ENCODE results near the gene CRYGC.
"Not testable (repeated sequence)": the region's sequence is repeated elsewhere in the genome, so short reads cannot be mapped to it uniquely, and the experiment has no call there.

Gene CRYGC

GRCh38 chr2:208136716-208137094, 7.1 kb upstream of the CRYGC start:
- no peak for DNase-seq

GRCh38 chr2:208135794-208136715, 6.4 kb upstream of the CRYGC start:
- no peak for DNase-seq

GRCh38 chr2:208134928-208135586, 5.4 kb upstream of the CRYGC start:
- DNase-seq, result no peak

DNA sequence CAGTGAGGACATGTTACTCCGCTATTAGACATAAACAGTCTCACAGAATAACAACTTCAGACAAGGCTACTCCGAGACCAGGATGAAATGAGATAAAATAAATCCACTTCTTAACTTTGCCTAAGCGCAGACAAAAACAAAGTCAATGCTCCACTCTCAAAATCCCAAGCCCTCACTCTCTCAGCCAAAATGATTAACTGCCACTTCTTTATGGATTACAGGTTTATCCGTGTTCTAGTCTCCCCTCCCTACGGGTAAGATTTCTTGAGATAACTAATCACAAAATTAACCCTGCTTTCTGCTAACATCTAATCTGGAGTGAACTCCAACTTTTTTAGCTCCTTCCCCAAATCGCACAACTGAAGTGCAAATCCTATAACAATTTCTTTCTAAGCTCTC, 1.1 kb upstream of the CRYGC start:
- DNase-seq, result no peak

- DNase-seq, result no peak
Measured at GRCh38 chr2:208128136-208128535, 1.5 kb downstream of the CRYGC start.

GRCh38 chr2:208127090-208127489, 2.5 kb downstream of the CRYGC start:
- no peak for DNase-seq

DNA sequence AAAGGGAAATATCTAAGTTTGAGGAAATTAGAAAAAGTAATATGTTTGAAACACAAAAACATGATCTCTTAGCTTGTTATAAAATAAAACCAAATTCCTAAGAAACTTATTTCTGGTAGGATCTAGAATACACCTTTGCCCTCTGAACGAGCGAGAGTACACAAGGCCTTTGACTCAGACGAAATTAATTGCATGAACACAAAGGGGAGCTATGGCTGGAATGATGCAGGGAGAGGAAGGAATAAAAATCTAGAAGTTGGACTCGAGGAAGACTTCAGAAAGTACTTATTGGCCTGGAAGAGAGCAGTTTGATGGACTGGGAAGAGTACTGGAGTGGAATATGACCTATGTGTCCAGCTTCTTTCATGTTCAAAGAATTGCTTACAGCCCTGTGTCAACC, 4.4 kb downstream of the CRYGC start:
- DNase-seq, result no peak

DNA sequence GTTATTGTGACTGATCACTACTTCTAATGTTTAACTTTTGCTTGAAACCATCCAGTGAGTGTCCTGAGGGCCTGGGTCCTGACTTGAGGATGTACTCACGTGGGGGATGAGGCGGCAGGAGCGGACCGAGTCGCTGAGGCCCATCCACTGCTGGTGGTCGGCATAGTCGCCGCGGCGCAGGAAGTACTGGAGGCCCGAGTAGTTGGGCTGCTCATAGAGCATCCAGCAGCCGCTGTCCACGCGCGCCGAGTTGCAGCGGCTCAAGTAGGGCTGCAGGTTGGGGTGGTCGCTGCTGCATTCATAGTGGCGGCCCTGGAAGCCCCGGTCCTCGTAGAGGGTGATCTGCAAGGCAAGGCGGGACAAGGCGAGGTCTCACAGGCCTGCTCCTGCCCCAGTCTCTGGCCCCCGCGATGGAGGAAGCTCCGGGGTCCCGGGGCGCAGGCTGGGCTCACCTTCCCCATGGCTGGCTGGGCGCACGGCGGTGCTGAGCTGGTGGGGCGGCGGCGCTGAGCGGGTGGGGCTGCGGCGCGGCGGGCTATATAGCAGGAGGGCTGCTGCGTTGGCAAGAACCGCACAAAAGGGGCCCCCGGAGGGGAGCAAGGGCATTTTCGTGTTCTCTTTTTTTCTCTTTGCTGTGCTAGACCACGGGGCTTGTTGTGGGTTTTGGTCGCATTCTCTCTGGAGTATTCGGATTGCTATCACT, 5.5 kb downstream of the CRYGC start, which contains the start of gene CRYGD:
CRYGD (minus strand) TSS at position 512 of the 703 bp plus-strand sequence; CDS start at position 461, 51 bp downstream.
- not testable (repeated sequence) for DNase-seq

DNA sequence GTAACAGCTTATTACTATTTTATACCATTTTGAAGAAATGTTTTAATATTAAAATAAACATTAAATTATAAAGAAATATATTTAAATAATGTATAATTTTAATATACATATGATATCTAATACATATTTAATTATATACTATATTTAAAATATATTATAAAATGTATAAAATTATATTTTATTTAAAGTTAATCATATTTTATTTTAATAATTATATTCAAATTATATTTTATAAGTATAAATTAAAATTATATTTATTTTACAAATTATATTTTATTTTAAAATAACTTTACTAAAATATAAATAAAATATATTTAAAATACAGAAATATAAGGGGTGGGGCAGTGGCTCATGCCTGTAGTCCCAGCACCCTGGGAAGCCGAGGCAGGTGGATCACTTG, 7.4 kb downstream of the CRYGC start:
- no peak for DNase-seq

DNA sequence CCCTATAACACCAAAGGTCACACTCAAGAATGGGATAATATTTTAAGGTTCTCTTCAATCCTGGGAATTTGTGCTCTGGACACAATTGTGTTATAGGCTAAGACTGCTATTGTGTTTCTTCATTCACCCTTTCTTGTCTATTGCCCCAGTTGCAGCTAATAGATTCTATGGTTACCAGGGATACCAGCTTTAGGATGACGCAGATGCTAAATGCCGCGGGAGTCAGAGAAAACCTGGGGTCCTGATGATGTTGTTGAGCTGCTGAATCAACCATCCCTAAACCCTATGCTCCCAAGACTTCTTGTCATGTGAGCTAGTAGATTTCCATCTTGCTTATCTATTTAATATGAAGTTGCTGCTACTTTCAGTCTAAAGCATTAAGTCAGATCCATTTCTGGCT, 10.7 kb downstream of the CRYGC start:
- no peak for DNase-seq

GRCh38 chr2:208117390-208117789, 12.2 kb downstream of the CRYGC start:
- not testable (repeated sequence) for DNase-seq

- DNase-seq, result no peak
Measured at GRCh38 chr2:208112969-208113368, 16.7 kb downstream of the CRYGC start.

- DNase-seq, result not testable (repeated sequence)
Measured at GRCh38 chr2:208112273-208112745, 17.3 kb downstream of the CRYGC start.

DNA sequence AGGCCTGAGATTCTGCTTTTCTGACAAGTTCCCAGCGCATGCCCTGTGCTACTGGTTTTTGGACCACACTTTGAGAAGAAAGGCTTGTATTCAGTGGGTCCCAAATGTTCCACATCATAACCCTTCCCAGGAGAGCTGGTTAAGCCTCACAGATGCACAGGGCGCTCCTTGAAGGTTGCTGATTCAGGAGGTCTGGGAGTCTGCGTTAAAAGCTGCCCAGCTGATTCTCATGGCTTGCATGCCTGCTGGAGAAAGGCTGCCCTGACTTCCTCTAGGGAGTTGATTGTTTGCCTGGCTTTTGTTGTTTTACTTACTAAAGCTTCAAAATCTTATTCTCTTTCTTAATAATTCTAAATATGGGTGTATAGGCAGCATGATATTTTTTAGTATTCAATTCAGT, 26.0 kb downstream of the CRYGC start:
- DNase-seq, result no peak

- DNase-seq, result peak; percentile 7
Measured at GRCh38 chr2:208101716-208102631, 27.7 kb downstream of the CRYGC start.

DNA sequence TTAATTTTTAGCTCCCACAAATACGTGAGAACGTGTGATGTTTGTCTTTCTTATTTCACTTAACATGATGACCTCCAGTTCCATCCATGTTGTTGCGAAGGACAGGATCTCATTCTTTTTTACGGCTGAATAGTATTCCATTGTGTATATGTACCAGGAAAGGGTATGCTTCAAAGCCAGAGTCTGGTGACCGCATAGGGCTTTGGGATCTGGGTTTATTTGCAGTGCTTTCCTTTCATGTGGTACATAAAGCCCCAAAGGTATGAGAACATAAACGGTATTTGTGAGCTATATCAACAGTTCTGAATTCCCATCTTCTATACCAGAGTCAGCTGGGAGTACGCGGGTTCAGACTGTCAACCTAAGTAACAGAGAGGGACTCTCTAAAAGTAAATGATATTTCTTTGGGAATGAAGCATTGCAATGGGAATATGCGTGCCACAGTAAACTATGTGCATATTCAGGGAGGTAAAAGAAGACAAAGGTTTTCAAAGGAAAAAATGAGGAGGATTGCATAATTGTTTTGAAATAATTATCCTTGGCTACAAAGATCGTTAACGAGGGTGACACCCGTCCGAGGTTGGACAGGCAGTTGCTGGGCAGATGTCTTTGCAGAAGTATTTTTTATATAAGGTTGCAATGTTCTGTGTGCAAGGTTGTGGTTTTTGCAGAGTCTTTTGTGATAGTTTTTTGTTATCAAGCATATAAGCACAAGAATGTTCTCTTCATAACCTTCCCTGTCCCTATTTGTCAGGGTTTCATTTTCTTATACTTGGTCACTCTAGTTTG, 29.8 kb downstream of the CRYGC start:
- DNase-seq, result no peak

DNA sequence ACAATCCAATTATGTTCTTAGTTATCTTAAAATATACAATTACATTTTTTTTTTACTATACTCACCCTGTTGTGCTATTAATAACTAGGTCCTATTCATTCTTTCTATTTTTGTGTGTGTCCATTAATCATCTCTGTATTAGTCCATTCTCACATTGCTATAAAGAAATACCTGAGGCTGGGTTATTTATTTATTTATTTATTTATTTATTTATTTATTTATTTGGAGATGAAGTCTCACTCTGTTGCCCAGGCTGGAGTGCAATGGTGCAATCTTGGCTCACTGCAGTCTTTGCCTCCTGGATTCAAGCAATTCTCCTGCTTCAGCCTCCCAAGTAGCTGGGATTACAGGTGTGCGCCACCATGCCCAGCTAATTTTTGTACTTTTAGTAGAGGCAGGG, 30.9 kb downstream of the CRYGC start:
- not testable (repeated sequence) for DNase-seq

DNA sequence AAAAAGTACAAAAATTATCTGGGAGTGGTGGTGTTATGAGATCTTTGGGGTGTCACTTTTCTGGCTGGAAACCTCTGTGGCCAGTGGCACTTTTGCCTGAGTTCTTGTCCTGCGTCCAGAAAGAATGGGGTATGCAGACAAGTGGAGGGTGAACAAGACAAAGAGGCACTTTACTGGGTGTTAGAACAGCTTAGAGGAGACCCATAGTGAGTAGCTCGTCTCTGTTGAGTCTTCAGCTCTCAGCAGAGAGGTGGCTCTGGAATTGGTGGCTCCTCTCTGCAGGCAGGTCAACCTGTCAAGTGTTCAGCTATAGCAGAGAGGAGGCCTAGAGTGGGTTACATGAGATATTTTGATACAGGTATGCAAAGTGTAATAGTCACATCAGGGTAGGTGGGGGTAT, 31.4 kb downstream of the CRYGC start:
- DNase-seq, result no peak

GRCh38 chr2:208097801-208098200, 31.8 kb downstream of the CRYGC start:
- peak; percentile 58 for DNase-seq

DNA sequence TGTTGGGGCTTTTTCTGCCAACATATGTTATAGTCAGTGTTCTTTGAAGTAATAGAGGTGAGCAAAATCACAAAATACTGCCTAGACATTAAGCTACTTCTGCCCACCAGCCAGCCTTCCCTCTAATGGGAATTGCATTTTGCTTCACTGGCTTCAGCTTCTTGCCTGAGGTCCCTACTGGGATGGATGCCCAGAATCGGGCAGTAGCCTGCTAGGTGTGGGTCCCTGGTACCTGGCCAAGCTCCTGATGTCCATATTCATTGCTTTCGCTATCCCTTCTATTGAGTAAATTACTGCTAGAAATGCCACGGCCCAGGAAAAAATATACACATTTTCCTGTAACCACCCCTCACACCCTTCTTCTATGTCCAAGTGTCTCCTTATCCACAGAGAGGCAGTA, 32.3 kb downstream of the CRYGC start:
- DNase-seq, result no peak

GRCh38 chr2:208096080-208096479, 33.5 kb downstream of the CRYGC start:
- DNase-seq, result no peak
